Heart left ventricle (tissue), 16 donors: ENCODE data around the gene SMARCA1. TPM values are rescaled to one million over a fixed set of nuclear protein-coding genes. Genes with fewer than 3 reads are reported as not detected.

Experiments used
- ATAC-seq, 4 donors: fragments of 200-7000 bp; cut with Tn5 transposase; one replicate each; pipeline ENCODE4 v1.9.1; 2020 to 2022; ENCODE audit warnings: moderate library complexity in 4 of 4, mild to moderate bottlenecking in 3 of 4, moderate number of reproducible peaks in 1 of 4
- DNase-seq, 5 donors: peaks; one replicate each; pipeline ENCODE4 v3.0.0-alpha.2; 2020
- H3K27ac ChIP-seq, 12 donors: fragments of 200-600 bp; sonication (generic) in 4 of 12; one replicate each; pipeline versions ENCODE4 v1.5.0 to v1.8.0; 2016 to 2022; ENCODE audit warnings: mild to moderate bottlenecking in 2 of 12
- H3K27me3 ChIP-seq, 9 donors: fragments of 200-600 bp; sonication (generic) in 2 of 9; one replicate each; pipeline versions ENCODE4 v1.5.1 to v1.8.0; 2016 to 2022; ENCODE audit warnings: mild to moderate bottlenecking in 3 of 9
- H3K36me3 ChIP-seq, 9 donors: fragments of 200-600 bp; sonication (generic) in 2 of 9; one replicate each; pipeline versions ENCODE4 v1.5.0 to v1.8.0; 2018 to 2022; ENCODE audit warnings: mild to moderate bottlenecking in 2 of 9
- H3K4me1 ChIP-seq, 12 donors: fragments of 200-600 bp; sonication (generic) in 4 of 12; one replicate each; pipeline versions ENCODE4 v1.5.0 to v1.8.0; 2016 to 2022; ENCODE audit warnings: mild to moderate bottlenecking in 3 of 12
- H3K4me3 ChIP-seq, 12 donors: fragments of 200-600 bp; sonication (generic) in 4 of 12; one replicate each; pipeline versions ENCODE4 v1.5.0 to v1.8.0; 2017 to 2022; ENCODE audit warnings: mild to moderate bottlenecking in 9 of 12, moderate library complexity in 4 of 12
- H3K9me3 ChIP-seq, 12 donors: fragments of 200-600 bp; sonication (generic) in 4 of 12; one replicate each; pipeline versions ENCODE4 v1.5.0 to v1.8.0; 2016 to 2022; ENCODE audit warnings: mild to moderate bottlenecking in 1 of 12
- CTCF ChIP-seq, 12 donors: fragments of 200-600 bp; sonication (generic) in 4 of 12; IDR thresholded peaks; one replicate each; pipeline versions ENCODE4 v1.5.0 to v1.8.0; 2018 to 2022; ENCODE audit warnings: antibody characterized with exemption in 12 of 12, mild to moderate bottlenecking in 5 of 12
- POLR2A ChIP-seq, 2 donors: fragments of 450-650 bp; IDR thresholded peaks; one replicate each; pipeline ENCODE4 v1.6.1; 2017; ENCODE audit warnings: antibody characterized with exemption in 2 of 2, mild to moderate bottlenecking in 2 of 2, moderate library complexity in 2 of 2
- WGBS, 4 donors: extraction: QIAGEN DNeasy Blood & Tissue Kit in 2 of 4; methylation state at CpG; one replicate each; pipeline versions ENCODE4 v1.1.5 to v1.1.7; 2013 to 2018; 5-methylcytosine and 5-hydroxymethylcytosine counted together
- intact Hi-C, 10 donors: fragments of 100-400 bp; cut with DNase I; formaldehyde crosslinking; loops; one replicate each; pipeline versions ENCODE4 v1.11.1 to v1.14.2; 2022
- polyA plus RNA-seq, 2 donors: library from polyadenylated mRNA; stranded (reverse); fragments of 200-250 nt; gene quantifications; one replicate each; pipeline ENCODE4 v1.2.3, GENCODE V29; 2013
- total RNA-seq, 9 donors: library from RNA; depleted of rRNA in 2 of 9; stranded (reverse); fragments of >200 nt in 2 of 9; fragmentation: NEBNext Ultra II Directional in 3 of 9; extraction: Animal tissue kit (Norgen Biotek cat#: 25700) in 3 of 9; gene quantifications; one replicate each; pipeline versions ENCODE4 v1.1.0 to v1.2.4, GENCODE V29; 2016 to 2023
- donor health status: ischemic (EF 13 %, LVEDD 7.1; RV severe dilation, severe dysfunction).
- donor health status: healthy with polysubstance abuse.
- donor health status: DM: no; HTN: yes; CAD: no.
- donor health status: DM: no; HTN: no; CAD: no.
- donor health status: ischemic (EF 25% LVEDD 6.9; RV normal size, moderate dysfunction).
- donor health status: ischemic (EF 25% LVEDD 5.7; RV mildly dilated, moderate dysfunction).
- donor health status: healthy.
- donor health status: DM: yes; HTN: yes; CAD: no.
- donor health status: ischemic (EF 35%, LVEDD 5.7; RV mildly dilated, moderate dysfunction).
- donor health status: nonischemic (EF 11% LVEDD 7.7; RV severe dilation, severe dysfunction).
- donor health status: DM: yes; HTN: yes; CAD: no.
- donor health status: PGD.
- donor health status: ischemic (EF 29% LVEDD 5.4; RV normal size, mild dysfunction).
- donor health status: nonischemic (EF 23%, LVEDD 6.1; RV moderate dilation, normal function).

Gene SMARCA1
- total and polyA plus RNA-seq, 11 donors, result 7.6 to 38.5 (median 30.8) TPM

- intact Hi-C loops, result no loop called here
- WGBS, 4 donors, result 61 to 90% (median 78%) methylated on average over 3 of the region's 3 CpGs
- DNase-seq (no peak), ATAC-seq (no peak)
- Histone ChIP-seq H3K4me1 (peaks cover 0 to 12% (median 4%) of the 10 kb centered on the region in 12 donors), H3K9me3 (no peaks in the 10 kb centered on the region), H3K36me3 (no peaks in the 10 kb centered on the region), H3K4me3 (no peak overlapping the region), H3K27ac (peak overlapping the region in 1 of 12 donors; percentile 94), H3K27me3 (peaks cover 0 to 10% (median 0%) of the 10 kb centered on the region in 9 donors)
- TF ChIP-seq CTCF (IDR thresholded peaks at IDR 0.05) (no peak), POLR2A (IDR thresholded peaks at IDR 0.05) (no peak)
These were observed 1.1 kb upstream of the SMARCA1 start for GRCh38 chrX:129524250-129524850.

- peak; percentile 41 to 63 (median 58) for DNase-seq
- H3K36me3 ChIP-seq, result no peaks in the 10 kb centered on the region
- intact Hi-C loops, result no loop called here
- TF ChIP-seq CTCF (IDR thresholded peaks at IDR 0.05) (peak in 2 of 12 donors; percentile 18 to 22), POLR2A (IDR thresholded peaks at IDR 0.05) (no peak)
- 1 to 30% (median 15%) methylated on average over 35 to 41 of the region's 56 CpGs for WGBS, 4 donors
- ATAC-seq, result peak; percentile 79 to 88 (median 84)
- H3K4me3 ChIP-seq, result peak overlapping the region; percentile 53 to 98 (median 78)
- H3K9me3 ChIP-seq, result no peaks in the 10 kb centered on the region
- H3K27me3 ChIP-seq, result peaks cover 0 to 8% (median 0%) of the 10 kb centered on the region in 9 donors
- peak overlapping the region; percentile 70 to 94 (median 87) for H3K27ac ChIP-seq
- peaks cover 0 to 12% (median 4%) of the 10 kb centered on the region in 12 donors for H3K4me1 ChIP-seq
These were observed 859 bp downstream of the SMARCA1 start for GRCh38 chrX:129522184-129523078.

GRCh38 chrX:129520151-129520550 is 3.1 kb downstream of the SMARCA1 start:
- intact Hi-C loops, result no loop called here
- 68 to 84% (median 73%) methylated on average over 3 of the region's 3 CpGs for WGBS, 4 donors

More at GRCh38 chrX:129520151-129520550, 3.1 kb downstream of the SMARCA1 start:
- Histone ChIP-seq H3K27ac (no peak overlapping the region), H3K9me3 (no peaks in the 10 kb centered on the region), H3K36me3 (peaks cover 0 to 11% (median 0%) of the 10 kb centered on the region in 9 donors), H3K4me3 (no peak overlapping the region), H3K27me3 (peaks cover 0 to 15% (median 0%) of the 10 kb centered on the region in 9 donors), H3K4me1 (peaks cover 0 to 13% (median 4%) of the 10 kb centered on the region in 12 donors)
- TF ChIP-seq POLR2A (IDR thresholded peaks at IDR 0.05) (no peak), CTCF (IDR thresholded peaks at IDR 0.05) (no peak)
- ATAC-seq (no peak), DNase-seq (no peak)
